ENCODE data around the gene DCHS1. TPM values are rescaled to one million over a fixed set of nuclear protein-coding genes. Genes with fewer than 3 reads are reported as not detected.

Gene DCHS1
- total RNA-seq, 2 donors from 2014 or later, result 2.1 to 2.9 TPM

GRCh38 chr11:6594142-6594768 is 61.4 kb downstream of the DCHS1 start:
- Mint-ChIP-seq H3K27me3 (ENCODE audit: low read depth) (no peaks in the 10 kb centered on the region), H3K27ac (no peak overlapping the region), H3K9me3 (no peaks in the 10 kb centered on the region), H3K4me1 (ENCODE audit: low read depth) (peaks cover 29% of the 10 kb centered on the region), H3K4me3 (no peak overlapping the region), H3K36me3 (ENCODE audit: insufficient read depth in 2 of 2) (peaks cover 10 to 26% of the 10 kb centered on the region in 2 donors)
- no peak for DNase-seq
- ATAC-seq (replicated peaks in 1 of 2), result no peak

DNA sequence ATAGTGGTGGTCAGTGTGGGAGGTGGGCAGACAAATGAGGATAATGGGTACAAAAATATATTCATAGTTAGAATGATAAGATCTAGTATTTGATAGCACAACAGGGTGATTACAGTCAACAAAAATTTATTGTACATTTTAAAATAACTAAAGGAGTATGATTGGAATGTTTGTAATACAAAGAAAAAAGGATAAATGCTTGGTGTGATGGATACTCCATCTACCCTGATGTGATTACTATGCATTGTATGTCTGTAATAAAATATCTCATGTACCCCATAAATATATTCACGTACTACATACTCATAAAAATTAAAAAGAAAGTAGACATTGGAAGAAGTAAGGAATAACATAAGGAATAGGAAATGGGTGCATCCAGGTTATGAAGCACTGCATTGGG is 67.6 kb downstream of the DCHS1 start:
- Mint-ChIP-seq H3K4me1 (ENCODE audit: low read depth) (no peaks in the 10 kb centered on the region), H3K27ac (no peak overlapping the region), H3K27me3 (ENCODE audit: low read depth) (no peaks in the 10 kb centered on the region), H3K4me3 (no peak overlapping the region), H3K36me3 (ENCODE audit: insufficient read depth in 2 of 2) (peaks cover 9 to 25% of the 10 kb centered on the region in 2 donors), H3K9me3 (peaks cover 8 to 10% of the 10 kb centered on the region in 2 donors)
- no peak for ATAC-seq (replicated peaks in 1 of 2)
- DNase-seq, result no peak

GRCh38 chr11:6587360-6587953 is 68.2 kb downstream of the DCHS1 start:
- Mint-ChIP-seq H3K4me1 (ENCODE audit: low read depth) (no peaks in the 10 kb centered on the region), H3K9me3 (peaks cover 10 to 12% of the 10 kb centered on the region in 2 donors), H3K4me3 (no peak overlapping the region), H3K27me3 (ENCODE audit: low read depth) (no peaks in the 10 kb centered on the region), H3K36me3 (ENCODE audit: insufficient read depth in 2 of 2) (peaks cover 11 to 29% of the 10 kb centered on the region in 2 donors), H3K27ac (no peak overlapping the region)
- ATAC-seq (replicated peaks in 1 of 2) (no peak), DNase-seq (no peak)

GRCh38 chr11:6586434-6587359 is 68.9 kb downstream of the DCHS1 start:
- peaks cover 10 to 12% of the 10 kb centered on the region in 2 donors for H3K9me3 Mint-ChIP-seq
- H3K27ac Mint-ChIP-seq, result no peak overlapping the region
- H3K4me3 Mint-ChIP-seq, result no peak overlapping the region
- no peaks in the 10 kb centered on the region for H3K4me1 Mint-ChIP-seq (ENCODE audit: low read depth)
- no peak for DNase-seq
- ATAC-seq (replicated peaks in 1 of 2), result no peak
- H3K36me3 Mint-ChIP-seq (ENCODE audit: insufficient read depth in 2 of 2), result peaks cover 11 to 34% of the 10 kb centered on the region in 2 donors
- no peaks in the 10 kb centered on the region for H3K27me3 Mint-ChIP-seq (ENCODE audit: low read depth)

- no peak overlapping the region for H3K27ac Mint-ChIP-seq
- H3K36me3 Mint-ChIP-seq (ENCODE audit: insufficient read depth in 2 of 2), result peaks cover 16 to 33% of the 10 kb centered on the region in 2 donors
- no peaks in the 10 kb centered on the region for H3K4me1 Mint-ChIP-seq (ENCODE audit: low read depth)
- H3K4me3 Mint-ChIP-seq, result no peak overlapping the region
- ATAC-seq (replicated peaks in 1 of 2), result no peak
- no peak for DNase-seq
- H3K27me3 Mint-ChIP-seq (ENCODE audit: low read depth), result no peaks in the 10 kb centered on the region
- H3K9me3 Mint-ChIP-seq, result peaks cover 10 to 12% of the 10 kb centered on the region in 2 donors
These were observed 71.1 kb downstream of the DCHS1 start for GRCh38 chr11:6584528-6584927.

GRCh38 chr11:6583584-6583983 is 72.0 kb downstream of the DCHS1 start:
- no peak for DNase-seq
- no peak for ATAC-seq (replicated peaks in 1 of 2)
- H3K27ac Mint-ChIP-seq, result no peak overlapping the region
- H3K36me3 Mint-ChIP-seq (ENCODE audit: insufficient read depth in 2 of 2), result peaks cover 16 to 33% of the 10 kb centered on the region in 2 donors
- no peaks in the 10 kb centered on the region for H3K4me1 Mint-ChIP-seq (ENCODE audit: low read depth)
- no peak overlapping the region for H3K4me3 Mint-ChIP-seq
- no peaks in the 10 kb centered on the region for H3K27me3 Mint-ChIP-seq (ENCODE audit: low read depth)
- peaks cover 10 to 12% of the 10 kb centered on the region in 2 donors for H3K9me3 Mint-ChIP-seq

DNA sequence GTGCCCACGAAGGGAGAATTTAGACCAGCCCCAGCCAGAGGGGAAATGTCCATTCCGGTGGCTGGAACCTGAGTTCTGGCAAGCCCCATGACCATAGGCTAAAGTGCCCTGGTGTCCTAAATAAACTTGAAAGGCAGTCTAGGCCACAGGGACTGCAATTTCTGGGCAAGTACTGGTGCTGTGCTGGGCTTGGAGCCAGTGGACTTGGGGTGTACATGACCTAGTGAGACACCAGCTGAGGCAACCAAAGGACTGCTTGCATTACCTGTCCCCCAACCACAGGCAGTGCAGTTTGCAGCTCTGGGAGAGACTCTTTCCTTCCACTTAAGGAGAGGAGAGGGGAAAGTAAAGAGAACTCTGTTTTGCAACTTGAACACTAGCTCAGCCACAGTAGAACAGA is 75.9 kb downstream of the DCHS1 start:
- H3K27me3 Mint-ChIP-seq (ENCODE audit: low read depth), result no peaks in the 10 kb centered on the region
- H3K9me3 Mint-ChIP-seq, result peaks cover 8 to 9% of the 10 kb centered on the region in 2 donors
- no peak overlapping the region for H3K4me3 Mint-ChIP-seq
- H3K4me1 Mint-ChIP-seq (ENCODE audit: low read depth), result peaks cover 5% of the 10 kb centered on the region
- DNase-seq (no peak), ATAC-seq (replicated peaks in 1 of 2) (no peak)
- peaks cover 15 to 31% of the 10 kb centered on the region in 2 donors for H3K36me3 Mint-ChIP-seq (ENCODE audit: insufficient read depth in 2 of 2)
- H3K27ac Mint-ChIP-seq, result no peak overlapping the region

GRCh38 chr11:6578134-6578533 is 77.5 kb downstream of the DCHS1 start:
- Mint-ChIP-seq H3K4me1 (ENCODE audit: low read depth) (peaks cover 5% of the 10 kb centered on the region), H3K27me3 (ENCODE audit: low read depth) (no peaks in the 10 kb centered on the region), H3K4me3 (no peak overlapping the region), H3K36me3 (ENCODE audit: insufficient read depth in 2 of 2) (peaks cover 8 to 16% of the 10 kb centered on the region in 2 donors), H3K27ac (no peak overlapping the region), H3K9me3 (peaks cover 3% of the 10 kb centered on the region in 2 donors)
- ATAC-seq (replicated peaks in 1 of 2) (no peak), DNase-seq (no peak)

- ATAC-seq (replicated peaks in 1 of 2) (no peak), DNase-seq (no peak)
- no peak overlapping the region for H3K27ac Mint-ChIP-seq
- H3K9me3 Mint-ChIP-seq, result no peaks in the 10 kb centered on the region
- H3K27me3 Mint-ChIP-seq (ENCODE audit: low read depth), result no peaks in the 10 kb centered on the region
- no peak overlapping the region for H3K4me3 Mint-ChIP-seq
- peaks cover 5% of the 10 kb centered on the region for H3K4me1 Mint-ChIP-seq (ENCODE audit: low read depth)
- H3K36me3 Mint-ChIP-seq (ENCODE audit: insufficient read depth in 2 of 2), result peaks cover 5 to 7% of the 10 kb centered on the region in 2 donors
These were observed 78.9 kb downstream of the DCHS1 start for GRCh38 chr11:6576471-6577373.

DNA sequence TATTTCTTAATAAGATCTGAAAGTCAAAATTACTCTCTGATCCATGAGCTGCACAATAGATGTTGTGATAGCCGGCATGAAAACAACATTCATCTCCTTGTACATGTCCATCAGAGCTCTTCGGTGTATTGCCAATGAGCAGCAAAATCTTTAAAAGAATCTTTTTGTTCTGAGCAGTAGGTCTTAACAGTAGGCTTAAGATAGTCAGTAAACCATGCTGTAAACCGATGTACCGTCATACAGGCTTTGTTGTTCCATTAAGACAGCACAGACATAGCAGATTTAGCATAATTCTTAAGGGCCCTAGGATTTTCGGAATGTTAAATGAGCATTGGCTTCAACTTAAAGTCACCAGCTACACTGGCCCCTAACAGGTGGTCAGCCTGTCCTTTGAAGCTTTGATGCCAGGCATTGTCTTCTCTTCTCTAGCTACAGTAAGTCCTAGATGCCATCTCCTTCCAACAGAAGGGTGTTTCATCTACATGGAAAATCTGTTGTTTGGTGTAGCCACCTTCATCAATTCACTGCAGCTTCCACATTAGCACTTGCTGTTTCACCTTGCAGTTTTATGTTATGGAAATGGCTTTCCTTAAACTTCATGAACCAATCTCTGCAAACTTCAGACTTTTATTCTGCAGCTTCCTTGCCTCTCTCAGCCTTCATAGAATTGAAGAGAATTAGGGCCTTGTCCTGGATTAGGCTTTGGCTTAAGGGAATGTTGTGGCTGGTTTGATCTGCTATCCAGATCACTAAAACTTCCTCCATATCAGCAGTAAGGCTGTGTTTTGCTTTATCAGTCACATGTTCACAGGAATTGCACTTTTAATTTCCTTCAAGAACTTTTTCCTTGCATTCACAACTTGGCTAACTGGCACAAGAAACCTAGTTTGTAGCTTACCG is 80.5 kb downstream of the DCHS1 start:
- no peak overlapping the region for H3K27ac Mint-ChIP-seq
- ATAC-seq (replicated peaks in 1 of 2) (no peak), DNase-seq (no peak)
- H3K27me3 Mint-ChIP-seq (ENCODE audit: low read depth), result no peaks in the 10 kb centered on the region
- peaks cover 5% of the 10 kb centered on the region for H3K4me1 Mint-ChIP-seq (ENCODE audit: low read depth)
- H3K9me3 Mint-ChIP-seq, result no peaks in the 10 kb centered on the region
- peaks cover 0 to 4% of the 10 kb centered on the region in 2 donors for H3K36me3 Mint-ChIP-seq (ENCODE audit: insufficient read depth in 2 of 2)
- H3K4me3 Mint-ChIP-seq, result no peak overlapping the region

DNA sequence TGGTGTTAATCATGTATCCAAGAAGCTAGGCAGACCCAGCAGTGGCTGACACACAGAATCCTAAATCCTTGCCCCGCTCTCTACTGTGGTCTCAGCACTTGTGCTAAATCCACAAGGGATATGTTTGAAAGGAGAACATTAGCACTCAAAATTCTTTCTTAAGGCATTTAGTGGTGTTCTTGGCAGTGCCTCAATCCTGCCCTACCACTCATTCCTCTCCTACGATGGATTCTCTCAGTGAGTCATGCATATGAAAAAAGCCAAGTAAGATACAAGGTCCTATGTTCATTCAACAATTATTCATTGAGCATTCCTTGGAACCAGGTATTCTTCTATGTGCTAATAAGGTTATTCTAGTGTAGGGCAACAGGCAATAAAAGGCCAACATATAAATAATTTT is 83.4 kb downstream of the DCHS1 start:
- DNase-seq (no peak), ATAC-seq (replicated peaks in 1 of 2) (no peak)
- Mint-ChIP-seq H3K36me3 (ENCODE audit: insufficient read depth in 2 of 2) (peaks cover 0 to 8% of the 10 kb centered on the region in 2 donors), H3K9me3 (no peaks in the 10 kb centered on the region), H3K4me1 (ENCODE audit: low read depth) (peaks cover 5% of the 10 kb centered on the region), H3K27ac (no peak overlapping the region), H3K27me3 (ENCODE audit: low read depth) (no peaks in the 10 kb centered on the region), H3K4me3 (no peak overlapping the region)
